Central memory CD8-positive, alpha-beta T cell (primary cell): ENCODE data around the gene AVPR2.
A peak's percentile ranks its signal among the peaks of the same experiment; 100 is the strongest.

ENCODE experiments used
- ATAC-seq: fragments of 150-1000 bp; cut with Tn5 transposase; replicated peaks from 2 replicates; pipeline ENCODE4 v1.10.0; 2022; ENCODE audit warnings: mild to moderate bottlenecking, moderate FRiP score, moderate number of reproducible peaks; ENCODE audit not compliant: poor library complexity, severe bottlenecking; ENCODE audit errors: extremely low read depth
- DNase-seq, 2 donors: peaks; one replicate each; pipeline ENCODE4 v3.0.0; 2021; ENCODE audit warnings: low spot score in 2 of 2
- H3K27ac Mint-ChIP-seq: one replicate; pipeline ENCODE4 v1.8.0; 2022; ENCODE audit warnings: low read depth, mild to moderate bottlenecking, moderate library complexity, mixed read lengths
- H3K27me3 Mint-ChIP-seq: one replicate; pipeline ENCODE4 v1.8.0; 2022; ENCODE audit warnings: mixed read lengths
- H3K36me3 Mint-ChIP-seq: one replicate; pipeline ENCODE4 v1.8.0; 2022; ENCODE audit warnings: mild to moderate bottlenecking, moderate library complexity, mixed read lengths; ENCODE audit not compliant: insufficient read depth
- H3K4me1 Mint-ChIP-seq: one replicate; pipeline ENCODE4 v1.8.0; 2022; ENCODE audit warnings: mixed read lengths
- H3K4me3 Mint-ChIP-seq: one replicate; pipeline ENCODE4 v1.8.0; 2022; ENCODE audit warnings: mild to moderate bottlenecking, moderate library complexity, mixed read lengths
- H3K9me3 Mint-ChIP-seq: one replicate; pipeline ENCODE4 v1.8.0; 2022; ENCODE audit warnings: mixed read lengths

Gene AVPR2

DNA sequence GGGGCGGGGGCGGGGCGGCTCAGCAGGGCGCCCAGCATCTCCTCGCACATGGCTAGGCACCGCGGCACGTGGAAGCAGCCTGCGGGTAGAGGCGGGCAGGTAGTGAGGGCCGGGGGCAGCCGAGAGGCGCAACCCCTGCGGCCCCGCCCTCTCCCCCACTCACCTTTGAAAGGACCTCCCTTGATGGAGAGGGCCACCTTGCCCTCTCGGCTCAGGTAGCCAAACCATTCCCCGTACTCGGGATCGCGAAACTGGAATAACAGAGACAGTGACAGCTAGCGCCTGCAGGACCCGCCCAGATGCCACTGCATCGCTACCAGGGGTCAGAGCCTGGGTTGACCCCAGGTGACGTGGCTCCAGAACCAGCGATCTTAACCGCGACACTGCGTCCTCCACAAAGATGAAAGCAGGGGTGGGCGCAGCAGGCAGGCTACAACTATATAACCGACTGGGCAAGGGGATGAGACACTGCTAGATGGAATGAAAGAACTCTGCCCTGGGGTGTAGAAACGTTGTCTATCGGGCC is 30.9 kb downstream of the AVPR2 start:
- peak overlapping the region; percentile 62 for H3K4me3 Mint-ChIP-seq
- H3K27me3 Mint-ChIP-seq = no peaks in the 10 kb centered on the region
- peaks cover 10% of the 10 kb centered on the region for H3K4me1 Mint-ChIP-seq
- ATAC-seq (no peak), DNase-seq (no peak)
- peak overlapping the region; percentile 44 for H3K27ac Mint-ChIP-seq
- no peaks in the 10 kb centered on the region for H3K9me3 Mint-ChIP-seq
- H3K36me3 Mint-ChIP-seq = peaks cover 10% of the 10 kb centered on the region

GRCh38 chrX:153937056-153937455 is 32.6 kb downstream of the AVPR2 start:
- peaks cover 9% of the 10 kb centered on the region for H3K36me3 Mint-ChIP-seq
- peaks cover 5% of the 10 kb centered on the region for H3K4me1 Mint-ChIP-seq
- H3K4me3 Mint-ChIP-seq = no peak overlapping the region
- DNase-seq = no peak
- H3K27ac Mint-ChIP-seq = no peak overlapping the region
- no peaks in the 10 kb centered on the region for H3K9me3 Mint-ChIP-seq
- no peak for ATAC-seq
- H3K27me3 Mint-ChIP-seq = no peaks in the 10 kb centered on the region

DNA sequence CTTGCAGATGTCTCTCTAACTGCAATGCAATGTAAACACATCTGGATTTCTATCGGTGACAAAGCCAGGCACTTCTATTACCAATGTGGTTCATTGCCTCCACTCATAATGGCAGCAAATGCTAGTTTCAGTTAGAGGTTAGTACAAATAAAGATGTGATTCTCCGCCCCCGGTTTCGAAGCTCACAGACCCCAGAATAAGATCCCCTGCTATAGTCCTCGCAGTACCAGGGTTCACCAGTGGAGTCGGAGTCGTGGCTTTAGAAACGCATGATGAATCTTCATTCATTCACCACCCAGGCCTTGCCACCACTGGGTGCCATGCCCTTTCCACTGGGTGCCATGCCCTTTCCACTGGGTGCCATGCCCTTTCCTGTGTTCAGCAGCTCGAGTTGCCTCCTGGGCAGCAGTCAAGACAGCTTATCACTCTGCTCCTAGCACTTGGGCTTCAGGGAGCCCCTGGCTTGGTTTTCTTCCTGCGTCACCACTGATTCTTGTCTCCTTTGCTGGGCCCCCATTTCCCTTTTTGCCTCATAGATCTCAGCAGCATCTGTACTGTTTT is 33.8 kb downstream of the AVPR2 start:
- DNase-seq = no peak
- Mint-ChIP-seq H3K4me1 (peaks cover 5% of the 10 kb centered on the region), H3K9me3 (no peaks in the 10 kb centered on the region), H3K36me3 (peaks cover 4% of the 10 kb centered on the region), H3K27ac (no peak overlapping the region), H3K27me3 (no peaks in the 10 kb centered on the region), H3K4me3 (no peak overlapping the region)
- ATAC-seq = no peak

DNA sequence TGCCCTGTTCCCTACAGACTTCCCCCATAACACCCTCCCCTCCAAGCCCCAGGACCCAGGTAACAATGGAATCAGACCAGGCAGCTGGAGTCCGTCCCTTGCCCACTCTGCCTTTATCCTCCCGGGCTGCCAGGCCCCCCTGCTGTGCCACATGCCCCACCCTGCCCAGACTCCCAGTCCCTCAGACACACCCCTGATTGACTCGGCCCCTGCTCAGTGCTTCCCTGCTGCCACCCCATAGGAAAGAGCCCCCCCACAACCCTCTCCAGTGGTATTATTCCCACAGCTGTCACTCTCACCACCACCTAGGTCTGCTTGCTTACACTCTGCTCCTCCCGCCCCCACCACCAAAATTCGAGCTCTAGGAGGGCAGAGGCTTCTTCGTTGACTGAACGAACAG is 35.1 kb downstream of the AVPR2 start:
- Mint-ChIP-seq H3K4me3 (no peak overlapping the region), H3K27ac (no peak overlapping the region), H3K9me3 (no peaks in the 10 kb centered on the region), H3K36me3 (peaks cover 4% of the 10 kb centered on the region), H3K4me1 (peaks cover 5% of the 10 kb centered on the region), H3K27me3 (no peaks in the 10 kb centered on the region)
- ATAC-seq = no peak
- DNase-seq = no peak

DNA sequence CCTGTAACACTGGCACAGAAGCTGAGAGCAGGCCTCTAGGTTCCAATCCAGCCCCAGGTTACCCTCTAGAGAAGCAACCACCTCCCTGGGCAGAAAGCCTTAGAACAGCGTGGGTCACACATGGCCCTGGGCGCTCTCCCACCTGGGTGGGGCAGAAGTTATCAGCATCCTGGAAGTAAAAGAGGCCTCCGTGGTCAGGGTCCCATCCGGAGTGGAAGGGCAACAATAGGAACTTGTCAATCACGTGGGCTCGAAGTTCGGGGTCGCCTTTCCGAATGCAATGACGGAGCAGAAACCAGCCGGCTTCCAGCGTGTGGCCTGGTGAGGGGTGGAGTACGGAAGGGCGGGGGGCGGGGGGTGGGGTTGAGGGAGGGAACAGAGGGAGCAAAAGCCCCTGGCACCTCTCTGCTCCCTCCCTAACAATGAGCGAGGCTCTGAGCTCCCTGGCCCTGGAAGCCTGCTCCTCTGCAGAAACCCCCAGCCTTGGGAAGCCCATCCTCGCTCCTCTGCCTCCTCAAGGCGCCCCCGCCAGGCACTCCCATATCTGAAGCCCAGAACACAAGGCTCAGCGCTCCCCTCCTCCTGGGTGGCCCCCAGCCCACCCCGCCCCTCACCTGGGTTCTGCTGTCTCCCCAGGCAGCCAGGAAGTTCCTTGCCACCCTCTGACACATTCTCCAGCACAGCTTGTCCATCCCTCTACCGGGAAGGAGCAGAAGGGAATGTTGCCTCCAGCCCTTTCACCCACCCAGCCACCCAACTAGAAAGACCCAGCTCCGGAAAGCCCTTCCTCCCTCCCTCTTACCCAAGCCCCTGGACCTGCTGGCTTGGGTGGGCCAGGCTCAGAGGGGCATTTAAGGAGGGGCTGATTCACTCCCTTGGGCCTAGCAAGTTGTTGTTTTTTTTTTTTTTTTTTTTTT is 37.1 kb downstream of the AVPR2 start:
- Mint-ChIP-seq H3K9me3 (no peaks in the 10 kb centered on the region), H3K4me1 (peaks cover 3% of the 10 kb centered on the region), H3K27ac (no peak overlapping the region), H3K27me3 (no peaks in the 10 kb centered on the region), H3K4me3 (peak overlapping the region; percentile 32), H3K36me3 (peaks cover 3% of the 10 kb centered on the region)
- DNase-seq = no peak
- no peak for ATAC-seq

- H3K27me3 Mint-ChIP-seq = no peaks in the 10 kb centered on the region
- peaks cover 5% of the 10 kb centered on the region for H3K36me3 Mint-ChIP-seq
- no peak for DNase-seq
- H3K4me1 Mint-ChIP-seq = peaks cover 6% of the 10 kb centered on the region
- peak within 1 kb of the TSS; percentile 73 for H3K4me3 Mint-ChIP-seq
- H3K9me3 Mint-ChIP-seq = no peaks in the 10 kb centered on the region
- H3K27ac Mint-ChIP-seq = no peak within 1 kb of the TSS
- no peak for ATAC-seq
These were observed 39.8 kb downstream of the AVPR2 start, which contains the start of gene RENBP for GRCh38 chrX:153944140-153944799. RENBP (minus strand) TSS chrX:153944643; CDS start chrX:153944610, 33 bp downstream.

DNA sequence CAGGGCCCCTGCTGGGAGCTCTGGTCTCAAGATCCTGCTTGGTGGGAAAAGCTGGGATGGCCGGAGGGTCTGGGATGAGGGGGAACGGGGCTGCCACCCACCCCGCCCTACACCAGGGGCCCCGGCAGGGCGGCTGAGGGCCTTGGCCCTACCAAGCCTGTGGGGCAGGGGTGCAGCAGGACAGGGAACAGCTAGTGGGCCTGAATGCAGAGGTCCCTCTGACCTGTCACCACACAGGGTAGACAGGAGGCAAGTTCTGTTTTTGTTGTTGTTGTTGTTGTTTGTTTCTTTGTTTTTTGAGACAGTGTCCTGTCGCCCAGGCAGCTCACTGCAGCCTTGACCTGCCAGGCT is 40.3 kb downstream of the AVPR2 start:
- H3K9me3 Mint-ChIP-seq = no peaks in the 10 kb centered on the region
- H3K36me3 Mint-ChIP-seq = peaks cover 7% of the 10 kb centered on the region
- H3K4me3 Mint-ChIP-seq = peak overlapping the region; percentile 73
- no peaks in the 10 kb centered on the region for H3K27me3 Mint-ChIP-seq
- ATAC-seq (no peak), DNase-seq (no peak)
- H3K4me1 Mint-ChIP-seq = peaks cover 6% of the 10 kb centered on the region
- H3K27ac Mint-ChIP-seq = no peak overlapping the region

GRCh38 chrX:153945956-153946943 is 41.8 kb downstream of the AVPR2 start:
- no peak for ATAC-seq
- Mint-ChIP-seq H3K36me3 (peaks cover 14% of the 10 kb centered on the region), H3K27me3 (no peaks in the 10 kb centered on the region), H3K9me3 (no peaks in the 10 kb centered on the region), H3K27ac (no peak overlapping the region), H3K4me3 (no peak overlapping the region), H3K4me1 (peaks cover 6% of the 10 kb centered on the region)
- no peak for DNase-seq

DNA sequence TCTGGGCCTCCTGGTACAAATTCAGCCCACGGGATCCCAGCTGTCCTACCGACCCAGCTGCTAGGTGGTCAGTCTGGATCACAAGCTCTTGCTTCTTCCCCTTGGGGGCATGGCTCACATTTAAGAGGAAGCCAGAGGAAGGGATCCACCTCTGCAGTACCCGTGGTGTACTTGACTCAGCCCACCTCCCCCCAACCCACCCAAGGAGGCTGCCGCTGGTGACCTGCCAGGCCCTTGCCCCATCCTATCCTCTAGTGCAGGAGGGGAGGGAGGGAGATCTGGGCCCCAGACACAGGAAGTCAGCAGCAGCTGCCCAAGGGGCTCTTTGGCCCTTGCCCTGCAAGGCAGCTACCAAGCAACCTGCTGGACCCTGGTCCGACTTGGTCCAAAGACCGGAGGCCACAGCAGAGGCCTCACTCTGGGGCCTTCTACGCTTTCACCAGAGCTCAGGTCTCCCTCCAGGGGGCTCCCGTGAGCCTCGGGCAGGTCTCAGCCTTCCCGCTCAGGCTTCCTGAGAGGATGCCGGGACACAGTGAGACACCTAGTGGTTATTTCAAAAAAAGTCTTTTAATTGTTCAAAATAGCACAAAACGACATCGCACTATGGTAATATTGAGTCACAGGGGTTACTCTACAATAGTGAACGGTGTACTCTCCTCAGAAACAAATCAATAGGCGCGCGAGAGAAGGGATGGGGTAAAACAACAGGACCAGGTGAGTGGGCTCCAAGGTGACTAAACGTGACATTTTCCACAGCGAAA is 42.7 kb downstream of the AVPR2 start:
- H3K27ac Mint-ChIP-seq = peak overlapping the region; percentile 83
- no peaks in the 10 kb centered on the region for H3K9me3 Mint-ChIP-seq
- DNase-seq (peak; percentile 44 to 62), ATAC-seq (peak; percentile 79)
- H3K27me3 Mint-ChIP-seq = no peaks in the 10 kb centered on the region
- peak overlapping the region; percentile 25 for H3K4me3 Mint-ChIP-seq
- H3K4me1 Mint-ChIP-seq = peaks cover 6% of the 10 kb centered on the region
- H3K36me3 Mint-ChIP-seq = peaks cover 16% of the 10 kb centered on the region

DNA sequence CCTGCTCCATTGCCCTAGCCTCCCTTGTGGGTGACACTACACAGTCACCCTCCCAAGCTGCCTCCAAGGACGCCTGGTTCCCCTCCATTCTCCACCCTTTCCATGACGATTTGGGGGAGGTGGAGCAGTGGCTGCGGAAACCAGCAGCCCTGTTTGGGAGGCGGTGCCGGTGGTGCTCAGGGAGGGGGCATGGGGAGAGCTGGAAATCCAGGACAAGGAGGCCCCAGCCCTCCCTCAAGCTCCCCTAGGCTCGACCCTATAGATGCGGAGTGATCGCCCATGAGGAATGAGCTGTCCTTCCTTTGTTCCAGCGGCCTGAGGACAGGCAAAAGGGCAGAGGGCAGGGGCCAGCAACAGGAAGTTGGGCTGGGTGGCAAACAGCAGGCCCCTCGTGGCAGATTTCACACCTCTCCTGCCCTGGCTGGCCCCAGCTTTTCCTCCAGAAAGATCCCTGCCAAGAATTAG is 43.6 kb downstream of the AVPR2 start:
- ATAC-seq (no peak), DNase-seq (no peak)
- peaks cover 6% of the 10 kb centered on the region for H3K4me1 Mint-ChIP-seq
- no peak overlapping the region for H3K4me3 Mint-ChIP-seq
- H3K36me3 Mint-ChIP-seq = peaks cover 23% of the 10 kb centered on the region
- H3K27ac Mint-ChIP-seq = peak overlapping the region; percentile 76
- H3K27me3 Mint-ChIP-seq = no peaks in the 10 kb centered on the region
- H3K9me3 Mint-ChIP-seq = no peaks in the 10 kb centered on the region
